ENCODE results near the gene SPDEF. TPM values are rescaled to one million over a fixed set of nuclear protein-coding genes. Genes with fewer than 3 reads are reported as not detected.

SPDEF gene
- total RNA-seq, 4 donors from 2014 or later: 0.19 TPM; not detected in 3

DNA sequence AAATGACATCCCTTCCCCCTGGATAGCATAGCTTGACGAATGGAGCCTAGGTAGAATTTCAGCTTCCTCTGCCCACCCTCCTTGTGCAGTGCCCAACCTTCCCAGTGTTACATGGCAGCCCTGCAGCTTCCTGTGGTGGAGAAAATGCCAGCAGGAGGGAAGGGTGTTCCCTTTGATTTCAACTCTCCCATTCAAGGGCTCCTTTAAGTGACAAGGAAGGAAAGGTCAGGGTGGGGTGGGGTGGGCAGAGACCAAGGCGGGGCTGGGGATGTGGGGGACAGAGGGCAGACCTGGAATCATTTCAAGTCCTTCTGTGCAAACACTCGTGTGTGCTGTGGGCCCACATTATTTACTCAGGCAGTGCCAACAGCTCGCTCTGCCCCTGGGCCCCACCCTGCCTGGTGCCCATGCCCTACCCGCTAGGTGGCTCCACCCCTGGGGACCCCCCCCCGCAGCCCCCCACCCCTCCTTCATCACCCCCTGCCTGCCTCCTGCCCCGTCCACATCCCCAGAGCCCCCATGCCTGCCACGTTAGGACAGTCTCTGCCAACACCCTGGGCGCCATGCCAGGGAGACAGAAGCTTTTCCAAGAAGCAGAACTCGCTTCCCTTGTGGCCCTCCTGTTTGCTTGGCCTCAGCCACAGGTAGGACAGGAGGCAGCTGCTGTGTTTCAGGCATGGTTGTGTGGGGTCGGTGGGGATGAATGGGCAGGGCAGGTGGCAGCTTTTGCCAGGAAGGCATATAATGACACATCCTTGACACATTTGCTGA lies 9.4 kb downstream of the SPDEF start:
- TF ChIP-seq, protein P1, sequence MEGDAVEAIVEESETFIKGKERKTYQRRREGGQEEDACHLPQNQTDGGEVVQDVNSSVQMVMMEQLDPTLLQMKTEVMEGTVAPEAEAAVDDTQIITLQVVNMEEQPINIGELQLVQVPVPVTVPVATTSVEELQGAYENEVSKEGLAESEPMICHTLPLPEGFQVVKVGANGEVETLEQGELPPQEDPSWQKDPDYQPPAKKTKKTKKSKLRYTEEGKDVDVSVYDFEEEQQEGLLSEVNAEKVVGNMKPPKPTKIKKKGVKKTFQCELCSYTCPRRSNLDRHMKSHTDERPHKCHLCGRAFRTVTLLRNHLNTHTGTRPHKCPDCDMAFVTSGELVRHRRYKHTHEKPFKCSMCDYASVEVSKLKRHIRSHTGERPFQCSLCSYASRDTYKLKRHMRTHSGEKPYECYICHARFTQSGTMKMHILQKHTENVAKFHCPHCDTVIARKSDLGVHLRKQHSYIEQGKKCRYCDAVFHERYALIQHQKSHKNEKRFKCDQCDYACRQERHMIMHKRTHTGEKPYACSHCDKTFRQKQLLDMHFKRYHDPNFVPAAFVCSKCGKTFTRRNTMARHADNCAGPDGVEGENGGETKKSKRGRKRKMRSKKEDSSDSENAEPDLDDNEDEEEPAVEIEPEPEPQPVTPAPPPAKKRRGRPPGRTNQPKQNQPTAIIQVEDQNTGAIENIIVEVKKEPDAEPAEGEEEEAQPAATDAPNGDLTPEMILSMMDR (IDR thresholded peaks at IDR 0.05): no peak
- DNase-seq (ENCODE audit: low spot score): no peak

GRCh38 chr6:34544776-34545471 lies 11.2 kb downstream of the SPDEF start:
- DNase-seq (ENCODE audit: low spot score): no peak
- TF ChIP-seq, protein P1 (IDR thresholded peaks at IDR 0.05): no peak
- ATAC-seq (ENCODE audit: low FRiP score): no peak

More for the DNA sequence above, 9.4 kb downstream of the SPDEF start:
- ATAC-seq (ENCODE audit: low FRiP score): no peak

DNA sequence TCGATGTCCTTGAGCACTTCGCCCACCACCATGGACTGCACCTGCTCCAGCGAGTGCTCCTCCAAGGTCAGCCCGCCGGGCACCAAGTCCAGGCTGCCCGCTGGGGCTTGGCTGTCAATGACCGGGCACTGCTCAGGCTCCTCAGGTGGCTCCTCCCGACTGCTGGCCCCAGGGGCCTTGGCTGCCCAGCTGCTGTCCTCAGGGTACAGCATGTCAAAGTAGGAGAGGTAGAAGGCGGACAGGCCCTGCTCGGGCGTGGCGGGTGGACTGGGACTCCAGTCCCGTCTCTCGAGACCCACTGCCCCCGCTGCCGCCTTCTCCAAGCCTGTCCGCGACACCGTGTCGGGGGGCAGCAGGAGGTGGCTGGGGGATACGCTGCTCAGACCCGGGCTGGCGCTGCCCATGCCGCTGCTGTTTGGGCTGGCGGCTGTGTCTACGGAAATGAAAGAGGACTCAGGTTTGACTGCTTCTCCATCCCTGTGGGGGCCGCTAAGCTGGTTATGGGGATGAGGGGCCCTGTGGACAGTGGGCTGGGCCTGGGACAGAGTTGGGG lies 12.0 kb downstream of the SPDEF start:
- ATAC-seq (ENCODE audit: low FRiP score) (no peak), DNase-seq (ENCODE audit: low spot score) (no peak)
- TF ChIP-seq, protein P1 (IDR thresholded peaks at IDR 0.05): no peak

- no peak for ATAC-seq (ENCODE audit: low FRiP score)
- TF ChIP-seq, protein P1 (IDR thresholded peaks at IDR 0.05): no peak
- no peak for DNase-seq (ENCODE audit: low spot score)
These were observed 12.7 kb downstream of the SPDEF start for GRCh38 chr6:34543421-34543820.

GRCh38 chr6:34540841-34541240 lies 15.3 kb downstream of the SPDEF start:
- ATAC-seq (ENCODE audit: low FRiP score): no peak
- no peak for DNase-seq (ENCODE audit: low spot score)
- TF ChIP-seq, protein P1 (IDR thresholded peaks at IDR 0.05): no peak

- TF ChIP-seq, protein P1 (IDR thresholded peaks at IDR 0.05): no peak
- ATAC-seq (ENCODE audit: low FRiP score) (no peak), DNase-seq (ENCODE audit: low spot score) (no peak)
These were observed 15.9 kb downstream of the SPDEF start for GRCh38 chr6:34540222-34540621.

All from omental fat pad (tissue), 4 donors.